HEK293 (cell line): ENCODE measurements around the gene MAGEA9B.

Experiments used
- GFI1B ChIP-seq: fragments of 450-650 bp; formaldehyde crosslinking; IDR thresholded peaks from 2 replicates; pipeline ENCODE4 v1.5.1; 2016; ENCODE audit warnings: missing biosample characterization, missing genetic modification characterization
- GLI4 ChIP-seq: fragments of 450-650 bp; formaldehyde crosslinking; IDR thresholded peaks from 2 replicates; pipeline ENCODE4 v1.5.1; 2016; ENCODE audit warnings: missing biosample characterization, missing genetic modification characterization
- GLIS2 ChIP-seq: fragments of 450-650 bp; formaldehyde crosslinking; IDR thresholded peaks from 2 replicates; pipeline ENCODE4 v1.5.1; 2016; ENCODE audit warnings: missing biosample characterization, missing genetic modification characterization
- IKZF3 ChIP-seq: fragments of 450-650 bp; IDR thresholded peaks from 2 replicates; pipeline ENCODE4 v1.5.0; 2018; ENCODE audit warnings: missing biosample characterization, mild to moderate bottlenecking, missing genetic modification characterization, moderate library complexity
- ZNF114 ChIP-seq: fragments of 450-650 bp; formaldehyde crosslinking; IDR thresholded peaks from 2 replicates; pipeline ENCODE4 v1.5.0; 2017; ENCODE audit warnings: missing biosample characterization, missing genetic modification characterization
- ZNF146 ChIP-seq: fragments of 450-650 bp; formaldehyde crosslinking; IDR thresholded peaks from 2 replicates; pipeline ENCODE4 v1.5.1; 2016; ENCODE audit warnings: missing biosample characterization, missing genetic modification characterization
- ZNF2 ChIP-seq: fragments of 450-650 bp; formaldehyde crosslinking; IDR thresholded peaks from 2 replicates; pipeline ENCODE4 v1.5.1; 2016; ENCODE audit warnings: missing biosample characterization, missing genetic modification characterization
- ZNF211 ChIP-seq: fragments of 450-650 bp; formaldehyde crosslinking; IDR thresholded peaks from 2 replicates; pipeline ENCODE4 v1.5.1; 2016; ENCODE audit warnings: low read depth, missing biosample characterization, missing genetic modification characterization
- ZNF23 ChIP-seq: fragments of 450-650 bp; formaldehyde crosslinking; IDR thresholded peaks from 2 replicates; pipeline ENCODE4 v1.5.1; 2016; ENCODE audit warnings: missing biosample characterization, missing genetic modification characterization, borderline replicate concordance
- ZNF394 ChIP-seq: fragments of 450-650 bp; formaldehyde crosslinking; IDR thresholded peaks from 2 replicates; pipeline ENCODE4 v1.5.1; 2016; ENCODE audit warnings: missing biosample characterization, missing genetic modification characterization, mild to moderate bottlenecking, moderate library complexity, borderline replicate concordance
- ZNF426 ChIP-seq: fragments of 450-650 bp; formaldehyde crosslinking; IDR thresholded peaks from 2 replicates; pipeline ENCODE4 v1.5.1; 2017; ENCODE audit warnings: missing biosample characterization, missing genetic modification characterization, mild to moderate bottlenecking, inconsistent platforms, moderate library complexity
- ZNF473 ChIP-seq: fragments of 450-650 bp; formaldehyde crosslinking; IDR thresholded peaks from 2 replicates; pipeline ENCODE4 v1.5.1; 2017; ENCODE audit warnings: missing biosample characterization, missing genetic modification characterization
- ZNF544 ChIP-seq: fragments of 450-650 bp; formaldehyde crosslinking; IDR thresholded peaks from 2 replicates; pipeline ENCODE4 v1.5.0; 2017; ENCODE audit warnings: missing biosample characterization, missing genetic modification characterization
- ZNF654 ChIP-seq: fragments of 450-650 bp; formaldehyde crosslinking; IDR thresholded peaks from 2 replicates; pipeline ENCODE4 v1.5.1; 2016; ENCODE audit warnings: low read depth, missing biosample characterization, missing genetic modification characterization
- ZNF660 ChIP-seq: fragments of 450-650 bp; IDR thresholded peaks from 2 replicates; pipeline ENCODE4 v1.5.1; 2018; ENCODE audit warnings: missing biosample characterization, mild to moderate bottlenecking, missing genetic modification characterization
- ZNF701 ChIP-seq: fragments of 450-650 bp; formaldehyde crosslinking; IDR thresholded peaks from 2 replicates; pipeline ENCODE4 v1.5.1; 2016; ENCODE audit warnings: missing biosample characterization, missing genetic modification characterization
- ZNF707 ChIP-seq: fragments of 450-650 bp; formaldehyde crosslinking; IDR thresholded peaks from 2 replicates; pipeline ENCODE4 v1.5.1; 2016; ENCODE audit warnings: missing biosample characterization, missing genetic modification characterization
- ZNF776 ChIP-seq: fragments of 450-650 bp; formaldehyde crosslinking; IDR thresholded peaks from 2 replicates; pipeline ENCODE4 v1.5.0; 2017; ENCODE audit warnings: missing biosample characterization, missing genetic modification characterization, borderline replicate concordance
- ZNF830 ChIP-seq: fragments of 450-650 bp; IDR thresholded peaks from 2 replicates; pipeline ENCODE4 v1.5.0; 2018; ENCODE audit warnings: missing biosample characterization, missing genetic modification characterization, low read depth, mild to moderate bottlenecking, moderate library complexity
- TF ChIP-seq, protein P1 (sequence below): fragments of 450-650 bp; formaldehyde crosslinking; IDR thresholded peaks from 2 replicates; pipeline ENCODE4 v1.5.1; 2016; ENCODE audit warnings: missing biosample characterization, missing genetic modification characterization
- TF ChIP-seq, protein P2 (sequence below): fragments of 450-650 bp; formaldehyde crosslinking; IDR thresholded peaks from 2 replicates; pipeline ENCODE4 v1.5.1; 2017; ENCODE audit warnings: missing biosample characterization, missing genetic modification characterization
- TF ChIP-seq, protein P3 (sequence below): fragments of 450-650 bp; formaldehyde crosslinking; IDR thresholded peaks from 2 replicates; pipeline ENCODE4; 2016; ENCODE audit warnings: missing biosample characterization, missing genetic modification characterization
- TF ChIP-seq, protein P4 (sequence below): fragments of 450-650 bp; formaldehyde crosslinking; conservative IDR thresholded peaks from 2 replicates; pipeline ENCODE4 v1.5.1; 2016; ENCODE audit warnings: low read depth, missing biosample characterization, missing genetic modification characterization
- TF ChIP-seq, protein P5 (sequence below): fragments of 450-650 bp; formaldehyde crosslinking; IDR thresholded peaks from 2 replicates; pipeline ENCODE4 v1.5.0; 2017; ENCODE audit warnings: missing biosample characterization, missing genetic modification characterization, borderline replicate concordance
- TF ChIP-seq, protein P6 (sequence below): fragments of 450-650 bp; formaldehyde crosslinking; IDR thresholded peaks from 2 replicates; pipeline ENCODE4 v1.5.1; 2016; ENCODE audit warnings: missing biosample characterization, missing genetic modification characterization

Gene MAGEA9B

DNA sequence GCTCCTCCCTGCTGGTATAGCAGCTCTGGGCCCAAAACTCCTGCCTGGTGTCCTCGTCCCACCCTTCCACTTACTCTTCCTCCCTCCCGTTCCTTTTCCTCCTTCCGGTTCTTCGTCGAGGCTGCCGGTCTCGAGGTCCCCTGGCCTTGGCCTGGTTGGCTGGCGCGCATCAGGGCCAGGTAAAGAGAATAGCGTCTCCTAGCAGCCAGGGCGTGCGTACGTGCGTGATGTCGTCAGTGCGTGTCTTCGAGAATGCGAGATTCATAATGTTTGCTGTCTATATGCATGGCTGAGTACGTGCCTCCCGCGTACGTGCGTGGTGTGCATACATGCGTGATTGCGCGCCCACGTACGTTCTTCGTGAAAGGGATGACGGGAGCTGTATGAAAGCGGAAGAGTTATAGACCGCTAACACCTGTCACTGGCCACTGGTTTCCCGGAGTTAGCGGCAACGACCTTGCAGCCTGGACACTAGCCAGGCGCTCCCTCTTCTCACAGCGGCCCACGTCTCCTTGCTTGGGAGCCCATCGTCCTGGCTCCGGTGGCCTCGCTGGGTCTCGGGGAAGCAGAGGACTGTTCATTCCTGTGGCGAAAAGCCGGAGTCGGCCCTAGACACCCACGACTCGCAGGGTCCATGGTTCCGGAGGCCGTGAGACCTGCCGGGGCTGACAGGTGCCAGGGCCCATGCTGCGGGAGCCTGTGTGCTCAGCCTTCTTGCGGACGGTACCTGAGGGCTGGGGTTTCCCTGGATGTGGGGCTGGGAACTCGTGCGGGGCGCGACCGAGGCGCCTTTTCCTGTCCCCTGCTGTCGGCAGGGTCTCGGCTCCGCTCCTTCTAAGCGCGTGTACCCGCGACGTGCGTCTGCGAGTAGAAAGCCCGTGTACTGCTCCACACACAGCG, 46.4 kb downstream of the MAGEA9B start, which contains the start of gene EOLA1 (continued):
- TF ChIP-seq, protein P1, sequence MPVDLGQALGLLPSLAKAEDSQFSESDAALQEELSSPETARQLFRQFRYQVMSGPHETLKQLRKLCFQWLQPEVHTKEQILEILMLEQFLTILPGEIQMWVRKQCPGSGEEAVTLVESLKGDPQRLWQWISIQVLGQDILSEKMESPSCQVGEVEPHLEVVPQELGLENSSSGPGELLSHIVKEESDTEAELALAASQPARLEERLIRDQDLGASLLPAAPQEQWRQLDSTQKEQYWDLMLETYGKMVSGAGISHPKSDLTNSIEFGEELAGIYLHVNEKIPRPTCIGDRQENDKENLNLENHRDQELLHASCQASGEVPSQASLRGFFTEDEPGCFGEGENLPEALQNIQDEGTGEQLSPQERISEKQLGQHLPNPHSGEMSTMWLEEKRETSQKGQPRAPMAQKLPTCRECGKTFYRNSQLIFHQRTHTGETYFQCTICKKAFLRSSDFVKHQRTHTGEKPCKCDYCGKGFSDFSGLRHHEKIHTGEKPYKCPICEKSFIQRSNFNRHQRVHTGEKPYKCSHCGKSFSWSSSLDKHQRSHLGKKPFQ (tag by site-specific recombination): no peak
- TF ChIP-seq ZNF776 (tag by site-specific recombination): no peak
- no peak for TF ChIP-seq ZNF830 (tag by site-specific recombination)
- peak; percentile 89 for TF ChIP-seq IKZF3 (tag by site-specific recombination)
- TF ChIP-seq ZNF426 (tag by site-specific recombination): no peak
- no peak for TF ChIP-seq ZNF146 (tag by site-specific recombination)
- TF ChIP-seq ZNF23 (tag by site-specific recombination): no peak
- no peak for TF ChIP-seq ZNF707 (tag by site-specific recombination)
- TF ChIP-seq, protein P2, sequence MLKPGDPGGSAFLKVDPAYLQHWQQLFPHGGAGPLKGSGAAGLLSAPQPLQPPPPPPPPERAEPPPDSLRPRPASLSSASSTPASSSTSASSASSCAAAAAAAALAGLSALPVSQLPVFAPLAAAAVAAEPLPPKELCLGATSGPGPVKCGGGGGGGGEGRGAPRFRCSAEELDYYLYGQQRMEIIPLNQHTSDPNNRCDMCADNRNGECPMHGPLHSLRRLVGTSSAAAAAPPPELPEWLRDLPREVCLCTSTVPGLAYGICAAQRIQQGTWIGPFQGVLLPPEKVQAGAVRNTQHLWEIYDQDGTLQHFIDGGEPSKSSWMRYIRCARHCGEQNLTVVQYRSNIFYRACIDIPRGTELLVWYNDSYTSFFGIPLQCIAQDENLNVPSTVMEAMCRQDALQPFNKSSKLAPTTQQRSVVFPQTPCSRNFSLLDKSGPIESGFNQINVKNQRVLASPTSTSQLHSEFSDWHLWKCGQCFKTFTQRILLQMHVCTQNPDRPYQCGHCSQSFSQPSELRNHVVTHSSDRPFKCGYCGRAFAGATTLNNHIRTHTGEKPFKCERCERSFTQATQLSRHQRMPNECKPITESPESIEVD (tag by site-specific recombination): no peak
- no peak for TF ChIP-seq GFI1B (tag by site-specific recombination)
- TF ChIP-seq, protein P3, sequence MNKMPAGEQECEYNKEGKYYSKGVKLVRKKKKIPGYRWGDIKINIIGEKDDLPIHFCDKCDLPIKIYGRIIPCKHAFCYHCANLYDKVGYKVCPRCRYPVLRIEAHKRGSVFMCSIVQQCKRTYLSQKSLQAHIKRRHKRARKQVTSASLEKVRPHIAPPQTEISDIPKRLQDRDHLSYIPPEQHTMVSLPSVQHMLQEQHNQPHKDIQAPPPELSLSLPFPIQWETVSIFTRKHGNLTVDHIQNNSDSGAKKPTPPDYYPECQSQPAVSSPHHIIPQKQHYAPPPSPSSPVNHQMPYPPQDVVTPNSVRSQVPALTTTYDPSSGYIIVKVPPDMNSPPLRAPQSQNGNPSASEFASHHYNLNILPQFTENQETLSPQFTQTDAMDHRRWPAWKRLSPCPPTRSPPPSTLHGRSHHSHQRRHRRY (tag by site-specific recombination): no peak
- no peak for TF ChIP-seq ZNF2 (tag by site-specific recombination)
- TF ChIP-seq ZNF544: no peak
- TF ChIP-seq ZNF114 (tag by site-specific recombination): no peak
- TF ChIP-seq, protein P4, sequence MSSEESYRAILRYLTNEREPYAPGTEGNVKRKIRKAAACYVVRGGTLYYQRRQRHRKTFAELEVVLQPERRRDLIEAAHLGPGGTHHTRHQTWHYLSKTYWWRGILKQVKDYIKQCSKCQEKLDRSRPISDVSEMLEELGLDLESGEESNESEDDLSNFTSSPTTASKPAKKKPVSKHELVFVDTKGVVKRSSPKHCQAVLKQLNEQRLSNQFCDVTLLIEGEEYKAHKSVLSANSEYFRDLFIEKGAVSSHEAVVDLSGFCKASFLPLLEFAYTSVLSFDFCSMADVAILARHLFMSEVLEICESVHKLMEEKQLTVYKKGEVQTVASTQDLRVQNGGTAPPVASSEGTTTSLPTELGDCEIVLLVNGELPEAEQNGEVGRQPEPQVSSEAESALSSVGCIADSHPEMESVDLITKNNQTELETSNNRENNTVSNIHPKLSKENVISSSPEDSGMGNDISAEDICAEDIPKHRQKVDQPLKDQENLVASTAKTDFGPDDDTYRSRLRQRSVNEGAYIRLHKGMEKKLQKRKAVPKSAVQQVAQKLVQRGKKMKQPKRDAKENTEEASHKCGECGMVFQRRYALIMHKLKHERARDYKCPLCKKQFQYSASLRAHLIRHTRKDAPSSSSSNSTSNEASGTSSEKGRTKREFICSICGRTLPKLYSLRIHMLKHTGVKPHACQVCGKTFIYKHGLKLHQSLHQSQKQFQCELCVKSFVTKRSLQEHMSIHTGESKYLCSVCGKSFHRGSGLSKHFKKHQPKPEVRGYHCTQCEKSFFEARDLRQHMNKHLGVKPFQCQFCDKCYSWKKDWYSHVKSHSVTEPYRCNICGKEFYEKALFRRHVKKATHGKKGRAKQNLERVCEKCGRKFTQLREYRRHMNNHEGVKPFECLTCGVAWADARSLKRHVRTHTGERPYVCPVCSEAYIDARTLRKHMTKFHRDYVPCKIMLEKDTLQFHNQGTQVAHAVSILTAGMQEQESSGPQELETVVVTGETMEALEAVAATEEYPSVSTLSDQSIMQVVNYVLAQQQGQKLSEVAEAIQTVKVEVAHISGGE (tag by site-specific recombination): peak; percentile 56
- no peak for TF ChIP-seq GLIS2 (tag by site-specific recombination)
- TF ChIP-seq, protein P5, sequence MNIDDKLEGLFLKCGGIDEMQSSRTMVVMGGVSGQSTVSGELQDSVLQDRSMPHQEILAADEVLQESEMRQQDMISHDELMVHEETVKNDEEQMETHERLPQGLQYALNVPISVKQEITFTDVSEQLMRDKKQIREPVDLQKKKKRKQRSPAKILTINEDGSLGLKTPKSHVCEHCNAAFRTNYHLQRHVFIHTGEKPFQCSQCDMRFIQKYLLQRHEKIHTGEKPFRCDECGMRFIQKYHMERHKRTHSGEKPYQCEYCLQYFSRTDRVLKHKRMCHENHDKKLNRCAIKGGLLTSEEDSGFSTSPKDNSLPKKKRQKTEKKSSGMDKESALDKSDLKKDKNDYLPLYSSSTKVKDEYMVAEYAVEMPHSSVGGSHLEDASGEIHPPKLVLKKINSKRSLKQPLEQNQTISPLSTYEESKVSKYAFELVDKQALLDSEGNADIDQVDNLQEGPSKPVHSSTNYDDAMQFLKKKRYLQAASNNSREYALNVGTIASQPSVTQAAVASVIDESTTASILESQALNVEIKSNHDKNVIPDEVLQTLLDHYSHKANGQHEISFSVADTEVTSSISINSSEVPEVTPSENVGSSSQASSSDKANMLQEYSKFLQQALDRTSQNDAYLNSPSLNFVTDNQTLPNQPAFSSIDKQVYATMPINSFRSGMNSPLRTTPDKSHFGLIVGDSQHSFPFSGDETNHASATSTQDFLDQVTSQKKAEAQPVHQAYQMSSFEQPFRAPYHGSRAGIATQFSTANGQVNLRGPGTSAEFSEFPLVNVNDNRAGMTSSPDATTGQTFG: no peak
- TF ChIP-seq ZNF211 (tag by site-specific recombination): no peak
- no peak for TF ChIP-seq GLI4 (tag by site-specific recombination)
- no peak for TF ChIP-seq ZNF660 (tag by site-specific recombination)
- no peak for TF ChIP-seq ZNF701 (tag by site-specific recombination)
- TF ChIP-seq ZNF473 (tag by site-specific recombination): no peak
- no peak for TF ChIP-seq ZNF654 (tag by site-specific recombination)
- TF ChIP-seq, protein P6, sequence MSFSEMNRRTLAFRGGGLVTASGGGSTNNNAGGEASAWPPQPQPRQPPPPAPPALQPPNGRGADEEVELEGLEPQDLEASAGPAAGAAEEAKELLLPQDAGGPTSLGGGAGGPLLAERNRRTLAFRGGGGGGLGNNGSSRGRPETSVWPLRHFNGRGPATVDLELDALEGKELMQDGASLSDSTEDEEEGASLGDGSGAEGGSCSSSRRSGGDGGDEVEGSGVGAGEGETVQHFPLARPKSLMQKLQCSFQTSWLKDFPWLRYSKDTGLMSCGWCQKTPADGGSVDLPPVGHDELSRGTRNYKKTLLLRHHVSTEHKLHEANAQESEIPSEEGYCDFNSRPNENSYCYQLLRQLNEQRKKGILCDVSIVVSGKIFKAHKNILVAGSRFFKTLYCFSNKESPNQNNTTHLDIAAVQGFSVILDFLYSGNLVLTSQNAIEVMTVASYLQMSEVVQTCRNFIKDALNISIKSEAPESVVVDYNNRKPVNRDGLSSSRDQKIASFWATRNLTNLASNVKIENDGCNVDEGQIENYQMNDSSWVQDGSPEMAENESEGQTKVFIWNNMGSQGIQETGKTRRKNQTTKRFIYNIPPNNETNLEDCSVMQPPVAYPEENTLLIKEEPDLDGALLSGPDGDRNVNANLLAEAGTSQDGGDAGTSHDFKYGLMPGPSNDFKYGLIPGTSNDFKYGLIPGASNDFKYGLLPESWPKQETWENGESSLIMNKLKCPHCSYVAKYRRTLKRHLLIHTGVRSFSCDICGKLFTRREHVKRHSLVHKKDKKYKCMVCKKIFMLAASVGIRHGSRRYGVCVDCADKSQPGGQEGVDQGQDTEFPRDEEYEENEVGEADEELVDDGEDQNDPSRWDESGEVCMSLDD (tag by site-specific recombination): no peak
- peak; percentile 83; the same call in 1 of the 2 replicates for TF ChIP-seq ZNF394 (tag by site-specific recombination)
